Epidermal melanocyte (primary cell): ENCODE measurements around the gene FAM110A.
A peak's percentile ranks its signal among the peaks of the same experiment; 100 is the strongest.
"Not testable (repeated sequence)": the region's sequence is repeated elsewhere in the genome, so short reads cannot be mapped to it uniquely, and the experiment has no call there.

ENCODE experiments used
- DNase-seq: peaks from one replicate; pipeline ENCODE4 v3.0.0; 2011; ENCODE audit warnings: low spot score; ENCODE audit not compliant: insufficient read length

FAM110A gene

GRCh38 chr20:822651-823573, 10.6 kb upstream of the FAM110A start:
- no peak for DNase-seq

- DNase-seq = no peak
Observed at GRCh38 chr20:823574-823902, 10.0 kb upstream of the FAM110A start.

- DNase-seq = no peak
Observed at GRCh38 chr20:824490-824889, 9.0 kb upstream of the FAM110A start.

GRCh38 chr20:824916-825315, 8.6 kb upstream of the FAM110A start:
- no peak for DNase-seq

GRCh38 chr20:825710-826421, 7.6 kb upstream of the FAM110A start:
- DNase-seq = no peak

- no peak for DNase-seq
Observed at GRCh38 chr20:826695-827323, 6.7 kb upstream of the FAM110A start.

GRCh38 chr20:827981-828380, 5.5 kb upstream of the FAM110A start:
- DNase-seq = not testable (repeated sequence)

- DNase-seq = no peak
Observed at GRCh38 chr20:828987-829386, 4.5 kb upstream of the FAM110A start.

GRCh38 chr20:829551-829950, 4.0 kb upstream of the FAM110A start:
- no peak for DNase-seq

GRCh38 chr20:830011-830521, 3.4 kb upstream of the FAM110A start:
- DNase-seq = no peak

- no peak for DNase-seq
Observed at GRCh38 chr20:831251-831650, 2.3 kb upstream of the FAM110A start.

GRCh38 chr20:831956-832355, 1.6 kb upstream of the FAM110A start:
- no peak for DNase-seq

GRCh38 chr20:833121-833449, 430 bp upstream of the FAM110A start:
- DNase-seq = no peak

GRCh38 chr20:834151-834746, 734 bp downstream of the FAM110A start:
- DNase-seq = peak; percentile 9

GRCh38 chr20:835608-836045, 2.1 kb downstream of the FAM110A start:
- no peak for DNase-seq

GRCh38 chr20:836190-836589, 2.7 kb downstream of the FAM110A start:
- DNase-seq = no peak

- DNase-seq = no peak
Observed at GRCh38 chr20:839015-839414, 5.5 kb downstream of the FAM110A start.

- DNase-seq = no peak
Observed at GRCh38 chr20:839626-840025, 6.1 kb downstream of the FAM110A start.

GRCh38 chr20:840503-840857, 7.0 kb downstream of the FAM110A start:
- peak; percentile 10 for DNase-seq

- DNase-seq = no peak
Observed at GRCh38 chr20:840858-841567, 7.5 kb downstream of the FAM110A start.
